CD4-positive, alpha-beta T cell treated with Interferon alpha-2 for 1 hour (primary cell): ENCODE results near the gene ARHGEF17.
A peak's percentile ranks its signal among the peaks of the same experiment; 100 is the strongest.

Experiments used
- DNase-seq, 2 donors: peaks; one replicate each; pipeline ENCODE4 v3.0.0-alpha.2; 2020 to 2022

Gene ARHGEF17

GRCh38 chr11:73359930-73360742, 52.1 kb downstream of the ARHGEF17 start:
- peak in 1 of 2 donors; percentile 21 for DNase-seq

DNA sequence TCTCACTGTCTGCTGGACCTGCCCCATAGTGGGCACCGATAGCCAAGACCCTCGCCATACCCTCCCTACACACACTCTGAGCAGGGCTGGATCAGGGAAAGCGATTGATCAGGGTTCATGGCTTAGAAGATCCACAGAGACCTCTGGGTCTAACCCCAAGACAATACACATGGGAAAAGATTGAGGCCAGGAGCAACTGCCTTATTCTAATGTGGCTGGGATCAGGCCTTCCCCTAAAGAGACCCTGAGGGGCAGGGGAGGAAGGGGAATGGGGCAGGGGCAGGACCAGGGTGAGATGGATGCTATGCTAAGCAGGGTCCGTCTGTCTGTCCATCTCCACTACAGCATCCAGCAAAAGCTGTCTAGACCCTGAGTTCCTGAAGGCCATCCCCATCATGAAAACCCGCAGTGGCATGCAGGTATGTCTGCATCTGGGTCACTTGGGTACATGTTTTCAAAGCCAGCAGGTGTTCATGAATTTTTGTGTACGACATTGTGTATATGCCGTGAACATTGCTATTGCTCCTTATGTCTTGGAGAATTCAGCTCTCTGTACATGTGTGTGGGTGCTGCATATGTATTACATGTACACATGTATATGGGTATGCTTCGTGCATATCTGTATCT, 52.8 kb downstream of the ARHGEF17 start:
- DNase-seq, result no peak

- no peak for DNase-seq
Measured at GRCh38 chr11:73361953-73362776, 54.1 kb downstream of the ARHGEF17 start.

DNA sequence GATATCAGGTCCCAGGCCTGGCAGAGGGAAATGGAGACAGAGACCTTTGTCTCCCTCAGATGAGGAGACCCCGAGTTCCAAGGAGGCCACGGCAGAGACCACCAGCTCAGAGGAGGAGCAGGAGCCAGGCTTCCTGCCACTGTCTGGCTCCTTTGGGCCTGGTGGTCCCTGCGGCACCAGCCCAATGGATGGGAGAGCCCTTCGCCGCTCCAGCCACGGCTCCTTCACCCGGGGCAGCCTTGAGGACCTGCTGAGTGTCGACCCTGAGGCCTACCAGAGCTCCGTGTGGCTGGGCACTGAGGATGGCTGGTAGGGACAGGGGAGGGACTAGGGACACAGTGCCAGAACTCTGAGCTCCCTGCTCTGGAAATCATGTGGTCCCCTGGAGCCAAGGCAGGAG, 55.1 kb downstream of the ARHGEF17 start:
- DNase-seq, result no peak

DNA sequence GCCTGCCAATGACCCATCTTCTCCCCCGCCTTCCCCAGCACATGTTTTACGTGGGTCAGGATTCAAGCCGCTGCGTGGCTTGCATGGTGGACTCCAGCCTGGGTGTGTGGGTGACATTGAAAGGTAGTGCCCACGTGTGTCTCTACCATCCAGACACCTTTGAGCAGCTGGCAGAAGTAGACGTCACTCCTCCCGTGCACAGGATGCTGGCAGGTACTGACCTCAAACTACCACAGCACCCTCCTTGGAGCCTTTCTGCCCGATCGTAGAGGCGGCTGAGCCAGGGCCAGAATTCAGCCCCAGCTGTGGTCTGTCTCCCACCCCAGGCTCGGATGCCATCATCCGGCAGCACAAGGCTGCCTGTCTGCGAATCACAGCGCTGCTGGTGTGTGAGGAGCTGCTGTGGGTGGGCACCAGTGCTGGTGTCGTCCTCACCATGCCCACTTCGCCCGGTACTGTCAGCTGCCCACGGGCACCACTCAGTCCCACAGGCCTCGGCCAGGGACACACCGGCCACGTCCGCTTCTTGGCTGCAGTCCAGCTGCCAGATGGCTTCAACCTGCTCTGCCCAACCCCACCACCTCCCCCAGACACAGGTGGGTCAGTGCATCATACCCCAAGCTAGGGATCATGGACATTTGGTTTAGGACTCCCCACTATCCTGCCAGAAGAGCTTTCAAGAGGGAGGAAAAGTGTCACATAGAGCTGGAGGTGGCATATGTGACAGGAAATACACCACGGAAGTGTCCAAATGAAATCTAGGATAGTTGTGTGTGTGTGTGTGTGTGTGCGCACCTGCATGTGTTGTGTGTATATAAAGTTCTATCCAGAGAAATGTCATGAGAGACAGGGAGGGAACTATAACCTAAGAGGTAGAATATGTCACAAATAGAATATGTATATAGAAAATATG, 57.5 kb downstream of the ARHGEF17 start:
- no peak for DNase-seq

DNA sequence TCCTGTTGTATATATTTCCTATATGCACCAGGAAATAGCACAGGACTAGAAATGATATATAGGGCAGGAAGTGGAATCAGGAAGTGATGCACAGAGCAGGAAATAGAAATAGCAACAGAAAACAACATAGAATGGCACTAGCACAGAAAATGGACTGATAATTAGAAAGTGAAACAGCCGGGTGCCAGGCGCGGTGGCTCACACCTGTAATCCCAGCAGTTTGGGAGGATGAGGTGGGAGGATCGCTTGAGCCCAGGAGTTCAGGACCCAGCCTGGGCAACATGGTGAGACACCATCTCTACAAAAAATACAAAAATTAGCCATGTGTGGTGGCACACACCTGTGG, 58.2 kb downstream of the ARHGEF17 start:
- peak in 1 of 2 donors; percentile 73 for DNase-seq

- no peak for DNase-seq
Measured at GRCh38 chr11:73366953-73367352, 58.9 kb downstream of the ARHGEF17 start.

DNA sequence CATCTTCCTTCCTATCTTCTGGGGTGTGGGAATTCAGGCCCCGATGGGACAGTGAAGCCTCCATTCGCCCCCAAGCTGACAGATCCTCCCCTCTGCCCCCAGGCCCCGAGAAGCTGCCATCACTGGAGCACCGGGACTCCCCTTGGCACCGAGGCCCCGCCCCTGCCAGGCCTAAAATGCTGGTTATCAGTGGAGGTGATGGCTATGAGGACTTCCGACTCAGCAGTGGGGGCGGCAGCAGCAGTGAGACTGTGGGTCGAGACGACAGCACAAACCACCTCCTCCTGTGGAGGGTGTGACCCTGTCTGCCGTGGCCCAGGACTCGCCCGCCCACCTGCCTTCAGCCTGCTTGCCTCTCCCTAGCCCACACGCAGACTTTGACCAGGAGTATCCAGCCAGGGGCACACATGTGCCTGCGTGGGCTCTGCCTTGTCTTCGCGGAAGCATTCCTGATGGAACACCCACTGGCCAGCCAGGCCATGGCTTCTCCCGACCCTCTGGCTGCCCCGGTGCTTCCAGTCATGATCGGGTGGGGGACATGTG, 59.5 kb downstream of the ARHGEF17 start:
- no peak for DNase-seq

- no peak for DNase-seq
Measured at GRCh38 chr11:73372375-73372993, 64.4 kb downstream of the ARHGEF17 start.

- DNase-seq, result no peak
Measured at GRCh38 chr11:73374151-73374550, 66.1 kb downstream of the ARHGEF17 start.

DNA sequence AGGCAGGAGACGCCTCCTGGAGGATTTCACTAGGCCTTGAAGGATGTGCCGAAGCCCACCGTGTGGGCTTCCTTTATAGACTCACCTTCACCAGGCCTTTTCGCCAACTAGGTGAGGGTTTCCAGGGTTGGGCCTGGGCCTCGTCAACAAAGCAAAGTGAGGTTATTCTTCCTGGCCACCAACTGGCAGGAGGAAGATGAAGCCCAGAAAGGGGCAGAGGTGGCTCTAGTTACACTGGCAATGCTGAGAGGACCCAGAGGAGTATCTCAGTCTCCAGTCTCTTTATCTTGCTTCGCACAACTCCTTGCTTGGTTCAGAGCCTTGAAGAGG, 67.7 kb downstream of the ARHGEF17 start:
- no peak for DNase-seq

- peak; percentile 93 to 96 for DNase-seq
Measured at GRCh38 chr11:73376160-73376802, 68.2 kb downstream of the ARHGEF17 start, which contains the start of gene RELT. Gene RELT, plus strand, starts transcription at chr11:73376399. Its CDS starts 12,738 bp downstream, at chr11:73389137.

GRCh38 chr11:73376803-73377629, 68.9 kb downstream of the ARHGEF17 start:
- peak; percentile 78 to 79 for DNase-seq

GRCh38 chr11:73379189-73379880, 71.3 kb downstream of the ARHGEF17 start:
- no peak for DNase-seq

- no peak for DNase-seq
Measured at GRCh38 chr11:73380331-73380730, 72.3 kb downstream of the ARHGEF17 start.

GRCh38 chr11:73380897-73381410, 72.9 kb downstream of the ARHGEF17 start:
- DNase-seq, result no peak

DNA sequence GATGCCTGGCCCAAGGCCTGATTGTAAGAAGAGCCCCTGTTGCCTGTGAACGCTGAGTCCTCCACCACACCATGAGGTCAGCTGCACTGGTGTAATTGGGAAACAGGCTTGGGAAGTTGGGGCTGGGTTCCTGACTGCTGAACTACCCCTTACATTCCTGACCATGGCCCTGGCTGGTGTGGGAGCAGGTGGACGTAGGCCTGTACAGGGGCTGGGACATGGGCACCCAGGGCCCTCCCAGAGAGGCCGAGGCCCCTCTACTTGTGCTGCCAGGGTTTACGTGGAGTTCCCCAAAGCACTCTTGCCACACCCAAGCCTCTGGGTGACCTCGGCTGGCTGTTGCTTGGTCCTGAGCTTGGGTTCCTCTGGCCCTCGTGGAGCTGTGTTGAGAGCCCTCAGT, 73.5 kb downstream of the ARHGEF17 start:
- DNase-seq, result no peak

GRCh38 chr11:73382183-73382582, 74.1 kb downstream of the ARHGEF17 start:
- DNase-seq, result no peak

DNA sequence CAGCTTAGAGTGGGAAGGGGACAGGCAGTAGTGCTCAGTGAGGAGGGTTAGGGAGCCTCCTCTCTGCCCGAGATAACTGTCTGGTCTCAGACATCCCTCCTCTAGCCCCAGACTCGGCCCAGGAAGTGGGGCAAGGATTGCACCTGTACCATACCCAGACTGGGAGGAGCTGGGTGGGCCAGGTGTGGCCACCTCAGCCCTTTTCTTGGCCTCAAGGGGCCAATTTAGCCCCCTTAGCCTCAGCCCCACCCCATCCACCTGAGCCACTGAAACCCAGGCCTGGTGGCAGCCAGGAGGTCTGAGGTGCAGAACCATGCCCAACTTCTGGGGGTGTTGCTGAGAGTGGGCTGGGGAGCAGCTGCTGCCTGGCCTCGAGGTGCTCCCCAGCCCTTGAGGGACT, 74.7 kb downstream of the ARHGEF17 start:
- DNase-seq, result peak in 1 of 2 donors; percentile 6
